HG03558 (cell line): ENCODE results near the gene ZCCHC10.

Experiments used
- ATAC-seq: cut with Tn5 transposase; IDR thresholded peaks from one replicate; pipeline ENCODE4 v1.9.1; 2021; ENCODE audit warnings: moderate number of reproducible peaks; ENCODE audit not compliant: unreplicated experiment; ENCODE audit errors: extremely low read depth

Gene ZCCHC10

DNA sequence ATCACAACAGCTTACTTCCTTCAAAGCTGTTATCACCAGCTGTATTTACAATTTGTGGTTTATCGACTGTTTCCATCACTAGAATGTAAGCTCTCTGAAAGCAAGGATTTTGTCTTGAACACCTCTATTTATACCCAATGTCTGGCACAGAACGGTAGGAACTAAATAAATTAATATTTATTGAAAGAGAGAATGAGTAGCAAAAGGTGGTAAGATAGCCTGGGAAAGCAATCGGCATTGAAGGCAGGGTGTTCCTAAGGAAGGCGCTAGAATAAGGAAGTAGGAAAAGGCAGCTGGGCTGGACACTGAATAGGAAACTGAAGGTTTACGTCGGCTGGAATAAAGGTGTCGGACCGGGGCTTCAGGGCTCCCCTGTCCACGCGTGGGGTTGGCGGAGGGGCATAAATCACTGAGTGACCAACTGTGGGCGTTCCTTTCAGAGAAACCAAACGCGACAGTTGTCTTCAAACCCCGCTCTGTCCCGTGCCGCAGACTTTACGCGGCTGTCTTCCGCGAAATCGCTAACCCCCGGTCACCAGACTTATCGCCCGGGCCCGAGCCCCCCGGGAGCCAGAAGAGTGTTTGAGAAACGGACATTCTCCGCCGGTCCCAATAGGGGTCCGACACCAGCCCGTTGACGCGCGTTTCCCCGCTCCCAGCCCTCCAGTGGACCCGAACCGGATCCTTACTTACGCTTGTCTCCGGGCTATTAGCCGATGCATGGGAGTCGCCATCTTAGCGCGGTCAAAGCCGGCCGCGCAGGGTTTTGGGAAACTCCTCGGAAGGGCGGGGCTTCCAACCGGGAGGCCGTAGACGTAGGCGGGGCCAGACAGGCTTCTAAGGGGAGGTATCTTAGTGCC lies at the start of gene ZCCHC10:
TSS of gene ZCCHC10 (minus strand) at position 746 of the 860 bp plus-strand sequence. CDS start at position 734, 12 bp downstream.
- peak; percentile 68 for ATAC-seq

DNA sequence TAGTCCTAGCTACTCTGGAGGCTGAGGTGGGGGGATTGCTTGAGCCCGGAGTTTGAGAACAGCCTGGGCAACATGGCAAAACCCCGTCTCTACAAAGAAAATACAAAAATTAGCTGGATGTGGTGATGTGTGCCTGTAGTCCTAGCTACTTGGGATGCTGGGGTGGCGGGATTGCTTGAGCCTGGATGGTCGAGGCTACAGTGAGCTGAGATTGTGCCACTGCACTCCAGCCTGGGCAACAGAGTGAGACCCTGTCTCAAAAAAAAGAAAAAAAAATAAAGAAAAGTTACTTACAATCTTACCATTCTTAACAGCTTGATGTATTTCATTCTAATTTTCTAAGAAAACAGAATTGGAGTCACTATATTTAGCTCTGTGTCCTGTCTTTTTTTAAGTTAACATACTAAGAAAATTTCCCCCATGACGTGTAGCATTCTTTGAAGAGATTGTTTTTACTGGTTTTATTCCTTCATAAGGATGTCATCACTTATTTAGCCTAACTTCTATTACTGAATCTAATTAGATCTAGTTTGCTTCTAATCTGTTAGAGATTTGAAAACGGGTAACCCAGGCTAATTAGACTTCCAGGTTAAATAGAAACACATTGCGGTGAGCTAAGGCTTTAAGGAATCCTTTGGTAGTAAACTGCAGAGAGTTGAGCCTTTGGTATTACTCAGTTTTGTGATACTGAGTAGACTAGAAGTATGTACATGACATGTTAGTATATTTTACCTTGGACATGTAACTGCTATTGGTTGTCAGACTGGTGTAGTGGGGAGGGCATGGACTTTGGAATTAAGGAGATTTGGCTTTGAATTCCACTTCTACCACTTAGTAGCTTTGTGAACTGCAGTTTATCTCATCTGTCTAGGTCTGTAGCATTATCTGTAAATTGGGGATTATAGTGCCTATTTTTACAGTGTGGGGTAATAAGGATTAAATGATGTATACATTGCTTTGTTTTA lies 49.5 kb upstream of the ZCCHC10 start:
- ATAC-seq: no peak

DNA sequence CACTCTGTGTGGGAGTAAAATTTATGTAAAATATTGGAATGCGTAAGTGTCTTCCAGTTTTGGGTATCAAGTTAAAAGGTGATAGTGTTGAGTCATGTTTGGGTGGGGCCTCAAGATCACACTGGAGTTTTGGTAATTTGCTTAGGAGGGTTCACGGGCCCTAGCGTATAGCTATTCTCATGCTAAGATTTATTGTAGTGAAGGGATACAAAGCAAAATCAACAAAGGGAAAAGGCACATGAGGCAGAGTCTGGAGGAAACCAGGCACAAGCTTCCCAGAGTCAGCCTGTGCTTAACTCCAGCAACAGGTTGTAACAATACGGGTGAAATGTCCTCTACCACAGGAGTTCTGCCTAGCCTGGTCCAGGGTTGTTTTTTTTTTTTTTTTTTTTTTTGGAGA lies 45.7 kb upstream of the ZCCHC10 start:
- no peak for ATAC-seq

DNA sequence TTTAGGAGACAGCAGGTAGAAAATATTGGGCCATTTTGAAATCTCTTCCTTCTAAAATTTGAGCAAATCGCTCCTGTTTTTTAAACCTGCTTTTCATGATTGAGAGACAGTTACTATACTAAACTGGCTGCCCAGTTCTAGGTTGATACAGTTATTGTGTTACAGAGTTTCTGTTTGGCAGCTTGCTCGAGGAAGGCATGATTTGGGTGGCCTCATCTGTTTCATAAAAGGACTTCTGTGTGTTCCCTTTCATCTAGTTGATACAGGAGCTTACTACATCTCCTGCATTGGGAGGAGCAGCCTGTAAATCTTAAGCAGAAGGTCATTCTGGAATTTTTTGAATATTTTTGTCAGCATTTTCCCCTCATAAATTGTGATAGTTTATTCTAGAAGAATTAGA lies 39.7 kb upstream of the ZCCHC10 start:
- ATAC-seq: no peak

DNA sequence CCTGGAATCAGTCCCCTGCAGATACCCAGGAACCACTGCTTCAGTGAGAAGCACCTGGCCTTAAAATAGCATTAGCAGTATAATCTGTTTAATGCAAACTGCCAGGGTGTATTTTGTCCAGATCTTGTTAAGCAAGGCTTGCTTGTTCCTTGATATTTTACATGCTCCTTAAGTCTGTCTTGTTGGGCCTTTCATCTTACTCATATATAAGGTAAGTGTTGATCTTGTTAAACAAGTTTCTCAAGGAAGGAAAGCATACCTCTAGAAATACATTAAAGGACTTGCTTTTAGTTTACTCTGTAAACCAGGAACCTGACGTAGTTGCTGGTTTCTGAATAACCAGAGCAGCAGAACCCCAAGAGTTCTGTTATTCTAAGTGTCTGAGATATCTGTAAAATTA lies 39.1 kb upstream of the ZCCHC10 start:
- no peak for ATAC-seq

DNA sequence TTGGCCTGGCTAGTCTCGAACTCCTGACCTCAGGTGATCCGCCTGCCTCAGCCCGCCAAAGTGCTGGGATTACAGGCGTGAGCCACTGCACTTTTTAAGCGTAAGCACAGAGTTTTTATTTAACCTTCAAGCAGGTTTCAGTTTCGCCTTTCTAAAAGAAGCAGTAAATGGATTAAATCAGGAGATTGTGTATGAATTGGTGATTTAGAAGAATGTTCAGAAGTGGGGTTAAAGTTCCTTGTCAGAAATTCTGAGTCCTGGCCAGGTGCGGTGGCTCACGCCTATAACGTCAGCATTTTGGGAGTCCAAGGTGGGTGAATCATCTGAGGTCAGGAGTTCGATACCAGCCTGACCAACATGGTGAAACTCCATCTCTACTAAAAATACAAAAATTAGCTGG lies 37.6 kb upstream of the ZCCHC10 start:
- ATAC-seq: no peak

DNA sequence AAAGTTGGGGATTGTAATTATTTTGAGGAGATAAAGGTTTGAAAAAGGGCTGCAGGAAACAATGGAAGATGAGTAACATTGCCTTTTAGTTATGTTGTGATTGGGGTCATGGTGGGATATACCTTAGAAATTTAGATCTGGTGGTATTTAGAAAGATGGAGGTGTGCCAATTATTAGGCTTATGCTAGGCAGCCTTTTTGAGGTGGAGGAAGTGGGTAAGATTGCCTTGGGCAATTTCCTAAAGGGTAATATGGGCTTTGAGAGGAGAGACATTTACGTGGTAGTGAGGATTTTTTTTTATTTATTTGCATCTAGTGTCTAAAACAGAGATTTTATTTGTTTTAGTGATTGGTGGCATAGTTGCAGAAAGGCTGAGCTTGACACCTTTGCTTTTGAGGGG lies 35.9 kb upstream of the ZCCHC10 start:
- ATAC-seq: no peak

DNA sequence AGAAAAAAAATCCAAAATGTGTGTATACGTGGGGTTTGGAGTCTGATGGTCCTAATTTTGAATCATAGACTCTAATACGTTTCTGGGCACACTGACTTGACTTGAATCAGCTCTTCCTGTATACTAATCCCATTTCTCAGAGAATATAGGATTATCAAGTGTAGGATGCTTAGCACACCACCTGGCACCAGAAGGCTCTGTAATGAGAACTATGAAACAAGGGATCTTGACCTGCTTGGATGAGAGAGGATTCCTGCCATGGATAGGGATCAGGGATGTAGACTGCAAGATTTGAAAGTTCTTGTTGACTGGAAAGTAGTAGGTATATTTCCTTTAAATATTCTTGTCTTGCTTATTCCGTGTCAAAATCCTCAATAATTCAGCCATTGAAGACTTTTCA lies 33.3 kb upstream of the ZCCHC10 start:
- no peak for ATAC-seq

DNA sequence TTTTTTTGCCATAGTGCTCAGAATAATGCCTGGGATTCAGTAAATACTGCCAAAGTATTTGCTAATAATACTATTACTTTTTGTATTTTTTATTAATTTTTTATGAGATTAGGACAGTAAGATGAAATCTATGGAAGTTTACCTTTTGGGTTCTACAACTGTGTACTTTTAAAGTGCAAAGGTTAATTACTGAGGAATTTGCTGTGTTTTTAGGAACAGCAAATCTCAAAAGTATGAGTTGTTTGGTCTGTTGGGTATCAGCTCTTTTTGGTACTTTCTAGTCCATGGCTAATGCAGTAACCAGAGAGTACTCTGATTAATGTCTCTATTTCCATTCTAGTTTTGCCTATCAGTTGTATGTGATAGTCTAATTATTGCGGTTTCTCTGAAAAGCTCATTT lies 30.5 kb upstream of the ZCCHC10 start:
- no peak for ATAC-seq

DNA sequence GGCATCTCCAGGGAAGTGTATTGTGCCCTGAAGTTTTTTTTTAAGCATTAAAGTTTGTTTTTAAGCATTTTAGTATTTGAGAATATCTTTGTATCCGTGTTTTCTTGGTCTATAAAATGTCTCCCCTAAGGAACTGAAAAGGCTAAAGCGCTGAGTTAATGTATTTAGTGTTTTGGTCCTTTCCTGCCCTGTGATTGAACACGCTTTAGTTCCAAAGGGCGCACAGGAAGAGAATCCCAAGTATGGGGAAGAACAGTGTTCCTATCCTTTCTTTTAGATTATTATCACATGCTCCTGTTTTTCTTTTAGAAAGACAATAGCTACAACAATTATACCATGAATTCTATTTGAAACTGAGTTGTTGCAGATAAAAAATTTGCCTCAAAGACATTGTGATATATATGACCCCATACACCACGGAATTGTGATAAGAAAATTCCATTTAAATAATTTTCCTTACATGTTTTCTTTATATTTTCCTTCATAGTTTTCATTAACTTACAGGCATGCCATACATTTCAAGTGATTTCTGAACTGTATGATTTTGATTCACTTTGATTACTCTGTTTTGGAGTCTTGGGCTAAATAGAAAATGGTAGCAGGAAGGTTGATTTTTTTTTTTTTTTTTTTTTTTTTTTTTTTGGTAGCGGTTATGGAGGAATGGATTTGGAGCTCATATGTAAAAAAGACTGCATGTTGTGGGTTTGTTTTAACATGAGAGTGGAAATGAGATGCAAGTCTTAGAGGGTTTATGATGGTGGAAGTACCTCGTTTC lies 28.5 kb upstream of the ZCCHC10 start:
- ATAC-seq: no peak

DNA sequence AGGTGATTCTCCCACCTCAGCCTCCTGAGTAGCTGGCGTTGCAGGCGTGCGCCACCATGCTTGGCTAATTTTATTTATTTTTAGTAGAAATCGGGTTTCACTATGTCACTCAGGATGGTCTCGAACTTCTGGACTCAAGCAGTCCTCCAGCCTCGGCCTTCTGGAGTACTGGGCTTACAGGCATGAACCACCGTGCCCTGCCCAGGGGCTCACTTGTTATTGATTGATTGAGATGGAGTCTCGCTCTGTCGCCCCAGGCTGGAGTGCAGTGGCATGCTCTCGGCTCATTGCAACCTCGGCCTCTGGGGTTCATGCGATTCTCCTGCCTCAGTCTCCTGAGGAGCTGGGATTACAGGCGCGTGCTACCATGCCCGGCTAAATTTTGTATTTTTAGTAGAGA lies 27.1 kb upstream of the ZCCHC10 start:
- no peak for ATAC-seq

DNA sequence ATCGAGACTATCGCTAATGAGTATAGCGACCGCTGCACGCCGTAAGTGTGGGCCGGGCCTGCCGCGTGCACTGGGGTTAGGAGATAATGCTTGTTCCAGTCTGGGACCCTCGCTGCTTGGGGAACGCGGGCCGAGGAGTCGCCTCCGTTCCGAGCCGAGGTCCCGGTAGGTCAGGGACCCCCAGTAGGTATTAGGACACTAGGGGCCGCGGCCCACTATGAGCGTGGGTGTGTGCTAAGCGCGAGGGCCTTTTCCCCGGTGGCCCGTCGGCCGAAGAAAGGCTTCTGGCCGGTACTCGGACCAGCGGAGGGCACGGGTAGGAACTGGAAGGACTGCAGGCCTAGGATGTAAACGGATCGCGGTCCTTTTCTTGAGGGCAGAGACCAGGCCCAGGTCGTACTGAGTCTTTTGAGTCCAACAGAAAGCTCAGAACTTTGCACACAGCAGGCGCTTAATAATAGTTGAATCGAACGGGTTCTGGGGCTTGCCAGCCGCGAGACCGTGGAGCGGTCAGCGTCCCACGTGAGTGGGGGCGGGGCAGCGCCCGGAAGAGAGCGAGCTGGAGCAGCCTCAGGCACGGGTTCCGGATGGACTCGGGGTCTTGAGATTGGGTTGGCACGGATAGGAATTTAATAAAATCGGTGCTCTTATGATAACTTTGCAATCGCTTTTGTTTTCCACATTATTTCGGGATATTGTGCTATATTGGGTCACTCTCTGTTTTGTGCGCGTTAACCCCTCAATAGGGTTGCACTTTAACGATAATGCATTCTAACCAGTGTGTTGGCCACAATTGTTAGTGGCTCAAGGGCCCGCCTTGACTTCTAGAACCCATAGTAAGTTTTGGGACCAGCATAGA lies 26.2 kb upstream of the ZCCHC10 start:
- no peak for ATAC-seq

DNA sequence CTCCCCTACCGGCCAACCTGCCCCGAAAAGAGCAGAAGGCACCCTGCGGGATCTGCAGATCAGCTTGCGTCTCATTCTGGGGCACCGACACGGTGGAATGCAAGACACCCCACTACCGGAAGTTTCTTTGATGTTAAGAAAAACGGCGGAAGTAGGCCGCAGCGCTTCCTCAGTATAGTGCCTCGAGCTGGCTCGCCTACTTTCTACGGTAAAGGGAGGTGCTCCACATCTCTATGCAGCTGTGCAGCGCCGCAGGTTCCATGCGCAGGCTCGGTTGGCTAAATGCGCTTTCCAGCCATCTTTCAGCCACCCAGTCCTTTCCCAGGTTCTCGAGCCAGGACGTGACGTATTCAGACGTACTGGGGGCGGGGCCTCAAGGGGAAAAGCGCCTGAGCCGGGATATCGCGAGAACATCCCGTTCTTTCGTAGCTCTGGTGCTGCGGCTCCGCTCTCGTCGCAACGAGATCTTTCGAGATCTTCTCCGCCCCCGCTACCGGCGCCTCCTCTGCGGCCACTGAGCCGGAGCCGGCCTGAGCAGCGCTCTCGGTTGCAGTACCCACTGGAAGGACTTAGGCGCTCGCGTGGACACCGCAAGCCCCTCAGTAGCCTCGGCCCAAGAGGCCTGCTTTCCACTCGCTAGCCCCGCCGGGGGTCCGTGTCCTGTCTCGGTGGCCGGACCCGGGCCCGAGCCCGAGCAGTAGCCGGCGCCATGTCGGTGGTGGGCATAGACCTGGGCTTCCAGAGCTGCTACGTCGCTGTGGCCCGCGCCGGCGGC lies 25.4 kb upstream of the ZCCHC10 start, which contains the start of gene HSPA4:
TSS of gene HSPA4 (plus strand) at position 472 of the 775 bp plus-strand sequence. CDS start at position 710, 238 bp downstream.
- ATAC-seq: peak; percentile 76

DNA sequence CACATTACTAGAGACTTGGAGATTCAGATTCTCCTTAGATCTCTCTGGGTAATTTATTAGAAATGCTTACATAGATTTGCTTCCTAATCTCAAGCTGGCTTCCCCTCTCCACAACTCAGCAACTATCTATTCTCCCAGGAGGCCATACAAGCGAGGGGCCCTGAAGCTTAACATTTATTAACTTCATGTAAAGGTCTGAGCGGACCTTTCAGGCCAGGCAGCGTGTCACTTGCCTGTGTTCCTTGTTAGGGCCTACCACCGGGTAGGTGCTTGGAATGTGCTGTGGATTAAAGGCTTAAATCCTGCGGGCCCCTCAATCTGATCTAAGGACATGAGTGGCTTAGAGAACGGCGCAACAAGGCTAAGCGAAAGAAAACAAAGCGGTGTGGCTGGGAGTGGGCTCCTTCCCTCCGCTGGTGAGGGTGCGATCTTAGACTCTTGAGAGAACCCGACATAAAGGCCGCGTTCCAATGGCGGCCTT lies 24.8 kb upstream of the ZCCHC10 start:
- ATAC-seq: no peak

DNA sequence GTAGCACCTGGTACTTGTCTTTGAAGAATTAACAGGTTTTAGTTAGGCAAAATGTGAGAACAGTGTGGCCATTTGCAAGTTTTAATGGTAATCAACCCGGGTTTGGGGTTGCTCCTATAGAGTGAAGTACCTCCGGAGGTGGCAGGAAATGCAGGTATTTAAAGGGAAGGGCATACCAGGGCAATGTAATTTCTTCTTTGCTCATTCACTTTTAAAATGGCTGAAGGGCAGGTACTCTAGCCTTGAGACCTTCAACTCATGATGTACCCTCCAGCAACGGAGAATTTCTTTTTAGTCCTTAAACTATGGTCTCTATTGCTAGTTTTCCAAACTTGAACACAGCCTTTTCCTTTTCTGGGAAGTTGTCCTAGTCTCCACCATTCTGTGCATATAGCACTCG lies 24.2 kb upstream of the ZCCHC10 start:
- no peak for ATAC-seq

DNA sequence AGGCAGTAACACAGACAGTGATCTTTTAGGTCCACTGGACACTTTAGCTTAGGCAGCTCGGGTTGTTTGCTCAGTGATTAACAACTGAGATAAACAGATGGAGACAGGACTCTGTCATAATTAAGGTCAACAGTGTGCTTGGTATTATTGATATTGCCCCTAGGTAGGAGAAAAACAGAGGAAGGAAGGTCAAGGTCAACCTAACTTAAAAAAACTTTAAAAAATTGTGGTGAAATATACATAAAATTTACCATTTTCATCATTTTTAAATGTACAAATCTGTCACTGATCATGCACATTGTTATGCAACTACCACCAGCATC lies 23.3 kb upstream of the ZCCHC10 start:
- ATAC-seq: no peak

DNA sequence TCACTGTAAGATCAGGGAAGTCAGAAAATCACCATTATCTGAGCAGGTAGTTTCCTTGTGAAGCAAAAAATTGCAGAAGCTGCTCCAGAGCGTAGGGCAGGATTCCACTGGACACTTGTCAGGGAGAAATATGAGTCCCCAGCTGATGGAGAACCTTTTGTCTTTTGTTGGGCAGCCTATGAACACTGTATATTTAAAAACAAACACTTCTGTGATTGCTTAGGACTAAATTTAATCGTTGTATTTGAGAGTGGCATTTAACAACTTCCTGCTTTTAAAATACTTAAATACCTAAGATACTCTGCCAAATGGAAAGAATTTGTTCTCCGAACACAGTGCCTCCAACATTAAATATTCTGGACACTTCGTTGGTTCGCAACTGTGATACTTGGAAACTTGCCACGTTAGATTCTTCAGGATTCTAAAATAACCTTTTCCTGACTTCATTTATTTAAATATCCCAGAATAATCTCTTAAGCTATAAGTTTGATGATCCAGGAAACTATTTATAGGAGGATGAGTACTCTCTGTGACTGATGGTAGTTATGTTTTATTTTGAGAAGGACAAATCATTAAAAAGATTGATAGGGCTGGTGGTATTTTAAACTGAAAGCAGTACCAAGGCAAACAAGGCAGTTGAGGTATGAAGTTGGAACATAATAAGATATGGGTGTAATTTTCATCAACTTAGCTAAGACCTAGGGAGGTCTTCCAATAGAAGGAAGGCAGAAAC lies 22.8 kb upstream of the ZCCHC10 start:
- no peak for ATAC-seq

DNA sequence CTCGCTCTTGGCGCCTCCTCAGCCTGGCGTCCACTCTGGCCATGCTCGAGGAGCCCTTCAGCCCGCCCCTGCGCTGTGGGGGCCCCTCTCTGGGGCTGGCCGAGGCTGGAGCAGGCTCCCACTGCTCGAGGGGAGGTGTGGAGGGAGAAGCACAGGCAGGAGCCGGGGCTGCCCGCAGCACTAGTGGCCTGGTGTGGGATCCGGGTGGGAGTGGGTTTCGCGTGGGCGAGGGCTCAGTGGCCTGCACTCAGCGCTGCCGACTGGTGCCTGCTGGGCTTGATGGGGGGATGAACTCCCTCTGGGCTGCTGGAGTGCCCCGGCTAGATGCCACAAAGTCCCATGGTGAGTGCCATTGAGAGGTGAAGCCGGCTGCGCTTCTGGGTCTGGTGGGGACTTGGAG lies 21.1 kb upstream of the ZCCHC10 start:
- ATAC-seq: no peak
